Posterior cingulate gyrus (tissue), 11 donors: ENCODE measurements around the gene KLK15.

ENCODE experiments used
- DNase-seq, 10 donors: peaks; one replicate each; pipeline versions ENCODE4 v3.0.0 to v3.0.0-alpha.2; 2020 to 2021; ENCODE audit warnings: mixed read lengths in 3 of 10
- intact Hi-C: fragments of 100-400 bp; cut with DNase I; formaldehyde crosslinking; loops from one replicate; pipeline ENCODE4 v1.15.1; 2023

Gene KLK15

DNA sequence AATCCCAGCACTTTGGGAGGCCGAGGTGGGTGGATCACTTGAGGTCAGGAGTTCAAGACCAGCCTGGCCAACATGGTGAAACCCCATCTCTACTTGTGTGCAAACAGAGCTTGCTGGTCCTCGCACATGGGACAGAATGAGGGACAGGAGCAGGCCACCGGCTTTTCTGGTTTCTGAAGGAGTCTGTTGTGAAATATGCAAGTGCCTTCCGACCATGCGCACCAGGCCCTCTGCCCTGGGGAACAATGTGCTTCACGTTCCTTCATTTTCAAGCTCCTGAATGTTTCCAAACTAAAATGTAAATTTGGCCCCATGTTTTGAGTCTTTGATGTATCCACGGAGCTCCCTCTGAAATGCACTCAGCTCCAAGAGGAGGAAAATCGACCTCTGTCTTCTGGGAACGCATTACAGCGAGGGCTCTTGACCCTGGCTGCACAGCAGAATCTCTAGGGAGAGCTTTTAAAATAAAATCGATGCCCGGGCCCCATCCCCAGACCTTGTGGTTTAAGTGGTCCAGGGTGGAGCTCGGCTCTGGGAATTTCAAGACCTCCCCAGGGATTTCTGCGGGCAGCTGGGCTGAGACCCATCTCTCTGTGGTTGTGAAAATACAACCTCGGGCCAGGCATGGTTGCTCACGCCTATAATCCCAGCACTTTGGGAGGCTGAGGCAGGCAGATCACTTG, 52.5 kb downstream of the KLK15 start:
- intact Hi-C loops: loop anchor here (5.0 kb wide), 2 partner anchors 59 to 74 kb away; partner anchors contain the start of gene CLEC11A

DNA sequence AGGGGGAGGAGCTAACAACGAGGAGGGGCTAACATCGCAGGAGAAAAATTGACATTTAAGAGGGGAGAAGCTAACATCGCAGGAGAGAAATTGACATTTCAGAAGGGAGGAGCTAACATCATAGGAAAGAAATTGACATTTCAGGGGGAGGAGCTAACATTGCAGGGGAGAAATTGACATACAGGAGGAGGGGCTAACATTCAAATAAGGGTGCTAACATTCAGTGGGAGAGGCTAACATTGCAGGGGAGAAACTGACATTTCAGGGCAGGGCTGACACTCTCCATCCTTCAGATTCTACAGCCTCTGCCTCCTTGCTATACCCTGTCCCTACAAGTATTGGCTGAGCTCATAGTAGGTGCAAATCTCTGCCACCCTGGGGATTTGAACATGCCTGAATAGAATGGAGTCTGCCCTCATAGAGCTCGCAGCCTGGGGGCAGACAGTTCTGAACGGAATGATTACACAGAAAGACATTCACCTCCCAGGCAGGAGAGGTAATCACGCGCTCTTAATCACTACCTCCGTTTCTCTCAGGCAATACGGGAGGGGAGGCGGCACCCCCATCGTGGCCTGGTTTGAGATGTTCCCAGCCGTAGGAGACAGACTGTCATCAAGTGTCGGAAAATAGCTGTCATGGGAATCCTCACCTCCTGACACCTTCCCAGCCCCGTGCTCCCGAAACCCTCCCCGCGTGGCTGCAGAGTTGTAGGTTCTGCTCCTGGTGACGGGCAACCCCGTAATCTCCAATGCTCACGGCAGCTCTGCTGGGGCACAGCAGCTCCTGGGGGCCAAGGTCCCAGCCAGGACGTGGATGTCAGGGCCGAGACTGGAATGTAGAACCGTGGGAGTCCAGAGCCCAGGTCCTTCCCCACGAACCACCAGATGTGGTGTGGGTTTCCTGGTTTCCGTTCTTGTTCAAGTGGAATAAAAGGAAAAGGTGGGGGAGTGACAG, 53.6 kb downstream of the KLK15 start:
- DNase-seq: no peak
- intact Hi-C loops: loop anchor here (5.0 kb wide), 2 partner anchors 57 to 72 kb away; partner anchors contain the start of gene CLEC11A

More for the DNA sequence above, 52.5 kb downstream of the KLK15 start:
- no peak for DNase-seq

DNA sequence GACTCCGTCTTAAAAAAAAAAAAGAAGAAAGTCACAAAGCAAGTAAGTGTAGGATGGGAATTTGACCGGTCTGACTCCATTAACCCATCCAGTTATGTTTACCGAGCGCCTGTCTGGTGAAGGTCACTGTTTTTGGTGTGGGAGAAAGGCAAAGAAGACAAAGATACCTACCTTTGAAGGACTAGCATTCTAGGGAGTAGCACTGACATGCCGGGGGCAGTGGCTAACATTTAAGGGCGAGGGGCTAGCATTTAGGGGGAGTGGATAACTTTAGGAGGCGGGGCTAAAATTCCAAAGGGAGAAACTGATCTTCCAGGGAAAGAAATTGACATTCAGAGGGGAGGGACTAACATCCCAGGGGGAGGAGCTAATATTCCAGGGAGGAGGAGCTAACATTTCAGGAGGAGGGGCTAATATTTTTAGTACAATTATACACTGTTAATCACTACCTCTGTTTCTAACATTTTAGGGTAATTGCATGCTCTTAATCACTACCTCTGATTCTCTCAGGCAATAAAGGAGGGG, 54.4 kb downstream of the KLK15 start:
- no peak for DNase-seq
- intact Hi-C loops: no loop called here

DNA sequence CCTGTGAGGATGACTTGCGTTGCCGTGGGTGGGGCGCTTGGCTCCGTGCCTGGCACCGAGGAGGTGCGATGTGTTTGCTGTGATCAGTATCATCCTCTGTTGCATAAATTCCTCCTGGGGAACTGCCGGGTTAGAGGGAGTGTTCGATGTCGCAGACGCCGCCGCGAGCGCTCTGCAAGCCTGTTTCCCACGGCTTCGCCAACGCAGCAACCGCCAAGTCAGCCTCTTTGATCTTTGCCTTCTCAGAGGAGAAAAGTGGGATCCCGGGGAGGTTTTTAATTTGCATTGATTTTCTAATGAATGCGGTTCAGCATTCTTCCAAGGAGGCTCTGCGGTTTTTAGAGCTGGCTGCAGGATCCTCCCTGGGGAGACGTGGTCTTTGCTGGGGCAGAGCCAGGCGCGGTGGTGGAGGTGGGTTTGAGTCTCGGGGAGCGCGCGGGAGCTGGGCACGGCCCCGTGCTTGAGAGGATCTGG, 55.5 kb downstream of the KLK15 start:
- intact Hi-C loops: no loop called here
- DNase-seq: peak in 1 of 10 donors; percentile 81

DNA sequence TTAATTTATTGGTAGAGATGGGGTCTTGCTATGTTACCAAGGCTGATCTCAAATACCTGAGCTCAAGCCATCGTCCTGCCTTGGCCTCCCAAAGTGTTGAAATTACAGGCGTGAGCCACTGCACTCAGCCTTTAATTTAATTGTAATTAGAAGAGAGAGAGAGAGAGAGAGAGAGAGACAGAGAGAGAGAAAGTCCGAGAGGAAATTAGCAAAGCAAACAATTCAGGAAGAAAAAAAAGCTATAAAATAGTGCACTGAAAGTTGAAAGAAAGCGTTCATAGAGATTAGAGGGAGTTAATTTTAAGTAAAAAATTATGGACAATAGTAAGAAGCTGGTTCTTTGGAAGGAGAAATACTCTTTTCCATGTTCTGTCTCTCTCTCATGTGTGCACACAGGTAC, 56.1 kb downstream of the KLK15 start:
- intact Hi-C loops: no loop called here
- no peak for DNase-seq

DNA sequence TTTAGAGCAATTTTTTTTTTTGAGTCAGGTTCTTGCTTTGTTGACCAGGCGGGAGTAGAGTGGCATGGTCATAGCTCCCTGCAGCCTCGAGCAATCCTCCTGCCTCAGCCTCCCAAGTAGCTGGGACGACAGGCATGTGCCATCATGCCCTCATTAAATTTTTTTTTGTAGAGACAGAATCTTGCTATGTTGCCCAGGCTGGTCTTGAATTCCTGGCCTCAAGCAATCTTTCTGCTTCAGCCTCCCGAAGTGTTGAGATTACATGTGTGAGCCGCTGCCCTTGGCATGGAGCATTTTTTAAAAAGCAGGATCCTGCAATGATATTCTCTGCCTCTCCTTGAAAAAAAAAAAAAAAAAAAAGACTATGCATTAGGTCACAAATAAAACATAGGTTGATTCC, 57.2 kb downstream of the KLK15 start:
- no peak for DNase-seq
- intact Hi-C loops: no loop called here
